DMS53 (cell line): ENCODE results near the gene HPS4.

ENCODE experiments used
- DNase-seq: peaks from one replicate; lab custom pipeline; 2025; lab: John Stamatoyannopoulos, UW

HPS4 gene

DNA sequence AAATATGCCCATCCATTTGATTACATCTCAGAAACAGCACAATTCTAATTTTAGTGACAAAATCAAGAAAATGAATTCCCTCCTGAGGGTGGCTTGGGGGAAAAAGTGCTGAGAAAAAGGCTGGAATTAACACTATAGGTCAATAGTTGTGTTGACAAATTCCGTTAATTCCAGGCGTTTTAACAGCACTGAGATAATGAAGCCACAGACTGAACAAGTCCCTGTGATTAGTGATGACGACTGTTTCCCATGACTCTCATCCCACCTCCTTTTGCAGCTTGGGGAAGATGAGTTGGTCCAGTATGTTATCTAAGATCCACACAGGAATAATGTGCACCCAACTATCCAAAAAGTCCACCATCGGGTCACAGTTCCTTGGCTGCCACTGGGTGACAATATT lies 12.9 kb upstream of the HPS4 start:
- no peak for DNase-seq

DNA sequence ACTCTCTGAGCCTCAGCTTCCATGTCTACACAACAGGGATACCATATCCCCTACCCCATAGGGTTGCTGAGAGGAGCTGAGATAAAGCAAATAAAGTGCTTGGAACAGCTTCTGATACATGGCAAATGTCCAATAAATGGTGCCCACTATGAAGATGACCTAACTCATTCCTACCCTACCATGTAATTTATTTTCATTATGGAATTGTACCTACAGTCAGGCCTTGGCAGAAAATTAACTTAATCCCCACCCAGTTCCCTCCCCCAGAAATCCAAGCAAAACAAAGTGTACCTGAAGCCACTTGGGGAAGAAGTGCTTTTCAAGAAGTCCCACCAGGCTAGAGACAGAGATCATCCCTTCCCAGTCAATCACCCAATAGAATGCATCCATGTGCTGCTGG lies 10.9 kb upstream of the HPS4 start:
- DNase-seq: no peak

DNA sequence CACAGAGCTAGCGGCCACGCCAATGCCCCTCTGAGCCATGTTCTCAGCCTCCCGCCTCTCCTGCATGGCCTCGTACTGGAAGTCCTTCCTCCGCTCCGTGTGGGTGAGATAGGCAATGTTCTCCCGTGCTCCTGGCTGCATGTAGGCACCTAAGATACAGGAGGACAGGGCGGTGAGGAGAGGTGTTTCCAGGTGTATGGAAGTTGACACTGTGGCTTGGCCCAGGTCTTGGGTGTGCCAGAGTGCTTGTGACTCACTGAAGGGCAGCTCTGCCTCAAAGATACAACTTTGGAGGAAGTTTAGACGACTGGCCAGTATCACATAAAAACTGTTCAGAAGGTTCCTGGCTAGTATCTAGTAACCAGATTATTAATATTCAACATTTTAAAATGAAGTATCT lies 8.6 kb upstream of the HPS4 start:
- DNase-seq: no peak

DNA sequence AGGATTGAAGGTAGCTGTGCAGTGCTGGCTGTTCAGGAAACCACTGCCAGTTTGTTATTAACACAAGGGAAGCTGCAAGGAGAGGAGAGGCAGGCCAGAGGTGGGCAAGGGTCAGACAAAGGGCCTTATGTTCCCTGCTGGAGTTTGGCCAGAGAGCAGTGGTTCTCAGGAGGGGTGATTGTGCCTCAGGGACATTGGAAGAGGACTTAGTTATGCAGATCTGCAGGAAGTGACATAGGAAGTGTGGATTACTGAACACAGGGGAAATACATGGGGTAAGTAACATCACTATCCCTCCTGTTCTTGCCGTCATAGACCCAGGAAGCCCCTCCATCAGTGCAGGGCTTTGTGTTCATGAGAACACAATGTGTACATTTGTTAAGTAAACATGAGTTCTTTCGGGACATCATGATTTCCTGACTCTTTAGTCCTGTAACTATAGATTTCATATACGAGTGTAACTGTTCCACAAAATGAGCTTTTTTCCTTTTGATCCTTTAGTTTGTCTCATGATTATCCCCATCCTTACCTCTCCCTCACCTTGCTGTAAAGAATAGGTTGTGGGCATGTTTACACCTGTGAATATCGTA lies 6.0 kb upstream of the HPS4 start:
- DNase-seq: no peak

DNA sequence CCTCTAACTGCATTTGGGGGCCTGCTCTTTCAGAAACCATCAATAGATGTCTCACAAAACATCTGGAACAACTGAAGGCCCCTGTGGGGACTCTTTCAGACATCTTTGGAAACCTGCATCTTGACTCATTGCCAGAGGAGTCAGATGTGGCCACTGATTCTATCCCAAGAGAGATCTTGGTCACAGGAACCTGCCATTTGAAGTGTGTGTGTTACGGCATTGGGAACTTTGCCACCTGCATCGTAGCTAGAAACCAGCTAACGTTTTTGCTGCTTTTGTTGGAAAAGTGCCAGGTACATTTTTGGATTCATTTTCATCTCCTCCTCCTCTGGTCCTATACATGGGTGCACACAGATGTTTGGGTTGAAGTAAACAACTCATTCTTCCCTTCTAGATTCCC lies 4.4 kb upstream of the HPS4 start:
- peak; percentile 0 for DNase-seq

DNA sequence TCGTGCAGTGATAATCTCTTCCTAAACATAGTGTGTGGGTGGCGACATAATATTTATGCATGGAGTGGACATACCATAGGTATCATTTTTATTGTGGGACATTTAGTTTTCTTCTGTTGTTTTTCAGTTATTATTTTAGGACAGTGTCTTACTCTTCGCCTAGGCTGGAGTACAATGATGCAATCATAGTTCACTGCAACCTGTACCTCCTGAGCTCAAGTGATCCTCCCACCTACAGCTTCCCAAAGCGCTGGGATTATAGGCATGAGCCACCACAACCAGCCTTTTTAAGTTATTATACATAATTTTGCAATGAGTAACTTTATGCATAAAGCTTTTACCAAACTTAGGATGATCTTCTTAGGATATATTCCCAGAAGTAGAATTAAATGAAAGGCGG lies 2.8 kb upstream of the HPS4 start:
- DNase-seq: no peak

DNA sequence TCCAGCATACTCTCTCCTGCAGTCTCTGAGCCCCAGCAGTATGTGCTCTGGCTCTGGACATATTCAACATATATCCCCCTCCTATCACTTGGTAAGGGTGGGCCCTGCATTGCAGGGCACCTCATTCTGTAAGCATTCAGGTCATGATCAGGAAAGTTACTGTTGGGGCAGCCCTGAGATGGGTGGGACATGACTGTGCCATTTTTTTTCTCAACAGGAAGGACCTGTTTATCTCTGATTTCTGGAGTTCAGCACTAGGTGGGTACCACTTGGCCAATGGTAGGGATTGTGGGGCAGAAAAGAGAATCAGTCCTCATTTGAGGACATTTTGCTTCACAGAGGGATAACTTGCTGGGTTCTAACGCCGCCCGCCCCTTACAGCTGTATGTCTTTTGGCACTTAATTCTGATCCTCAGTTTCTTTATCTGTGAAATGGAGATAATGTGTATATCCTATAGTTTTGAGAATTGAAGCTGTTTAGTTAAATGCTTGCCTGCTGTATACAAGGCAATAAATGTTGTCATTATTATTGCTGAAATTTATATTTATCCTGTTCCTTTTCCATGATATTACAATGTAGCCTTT lies 2.3 kb upstream of the HPS4 start:
- DNase-seq: no peak

DNA sequence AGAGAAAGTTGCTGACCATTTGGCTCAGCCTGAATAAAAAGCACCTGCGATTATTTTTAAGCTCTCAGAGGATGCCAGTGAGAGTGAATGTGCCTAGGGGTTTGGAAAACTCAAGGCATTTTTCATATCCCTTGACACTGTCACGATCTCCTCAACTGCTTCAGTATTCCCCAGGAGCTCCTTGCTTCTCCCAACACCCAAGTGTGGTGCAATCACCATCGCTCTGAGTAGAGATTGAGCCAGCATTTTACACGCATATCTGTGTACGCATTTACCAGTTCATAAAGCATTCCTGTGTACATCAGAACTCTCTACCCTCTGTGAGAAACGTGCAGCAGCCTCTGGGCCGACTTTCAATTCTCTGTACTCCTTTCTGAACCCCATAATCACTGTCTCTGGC lies 1.4 kb upstream of the HPS4 start:
- no peak for DNase-seq

DNA sequence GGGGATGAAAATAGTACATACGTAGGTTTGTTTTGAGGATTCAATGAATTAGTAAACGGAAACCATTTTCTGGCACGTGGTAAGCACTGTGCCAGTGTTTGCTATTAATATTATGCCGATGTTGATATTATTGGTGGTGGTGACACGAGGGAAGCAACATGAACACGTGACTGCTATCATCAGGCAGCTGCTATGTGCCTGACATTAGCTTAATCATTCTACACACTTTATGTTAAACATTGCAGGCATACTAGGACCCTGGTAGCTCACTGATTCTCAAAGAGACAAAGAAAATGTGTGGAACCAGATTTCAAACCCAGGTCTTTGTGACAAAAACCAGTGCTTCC lies 750 bp upstream of the HPS4 start:
- DNase-seq: peak; percentile 31

DNA sequence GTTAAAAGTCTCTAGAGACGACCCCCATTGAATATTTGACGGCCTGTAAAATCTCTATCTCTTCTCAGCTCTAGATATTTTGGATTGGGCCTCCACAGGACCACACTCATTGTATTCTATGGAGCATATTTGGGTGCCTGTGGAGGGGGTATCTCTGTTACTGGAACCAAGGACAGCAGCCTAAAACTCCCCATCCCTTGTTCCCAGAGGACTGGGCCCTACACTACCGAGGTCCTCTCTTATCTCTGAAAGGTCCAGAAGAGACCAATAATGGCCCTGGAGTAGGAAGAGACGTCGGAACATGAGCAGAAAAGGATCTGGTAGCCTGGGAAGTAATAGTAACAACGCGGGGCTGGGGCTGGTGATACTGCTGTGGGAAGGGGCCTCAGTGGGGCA lies 542 bp downstream of the HPS4 start:
- no peak for DNase-seq

DNA sequence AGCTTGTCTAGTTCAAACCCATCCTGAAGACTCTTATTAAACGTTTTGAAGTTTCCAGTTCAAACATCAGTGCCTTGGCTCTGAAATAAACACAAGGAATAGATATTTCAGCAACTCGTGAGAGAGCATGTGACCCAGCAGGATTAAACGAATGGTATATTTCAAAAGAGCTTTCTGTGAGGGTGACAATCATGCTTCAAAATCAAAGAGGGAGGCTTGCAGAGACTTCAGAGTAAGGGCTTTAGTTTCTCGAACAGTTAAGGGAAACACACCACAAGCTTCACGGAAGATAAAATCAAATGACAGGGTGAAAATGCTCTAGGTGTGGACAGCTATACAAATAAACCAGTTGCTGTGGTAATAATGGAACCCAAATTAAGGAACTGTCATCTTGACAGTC lies 1.4 kb downstream of the HPS4 start:
- DNase-seq: no peak

DNA sequence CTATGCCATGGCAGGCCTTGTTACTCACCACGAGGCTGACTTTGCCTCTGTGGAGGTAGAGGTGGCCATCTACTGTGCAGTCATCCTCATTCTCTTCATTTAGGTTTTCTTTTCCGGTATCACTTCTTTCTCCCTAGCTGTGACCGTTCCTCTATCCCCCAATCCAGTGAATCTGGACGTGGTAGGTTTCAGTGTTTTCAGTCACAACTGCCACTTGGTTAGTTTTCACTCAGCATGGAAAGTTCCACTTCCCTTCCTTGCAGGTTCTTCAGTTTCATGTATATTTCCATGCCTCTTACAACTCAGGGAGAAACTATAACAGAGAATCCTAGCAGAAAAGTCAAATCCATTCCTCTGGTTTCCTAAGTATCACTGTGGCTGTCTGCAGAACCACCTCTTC lies 1.9 kb downstream of the HPS4 start:
- DNase-seq: no peak

DNA sequence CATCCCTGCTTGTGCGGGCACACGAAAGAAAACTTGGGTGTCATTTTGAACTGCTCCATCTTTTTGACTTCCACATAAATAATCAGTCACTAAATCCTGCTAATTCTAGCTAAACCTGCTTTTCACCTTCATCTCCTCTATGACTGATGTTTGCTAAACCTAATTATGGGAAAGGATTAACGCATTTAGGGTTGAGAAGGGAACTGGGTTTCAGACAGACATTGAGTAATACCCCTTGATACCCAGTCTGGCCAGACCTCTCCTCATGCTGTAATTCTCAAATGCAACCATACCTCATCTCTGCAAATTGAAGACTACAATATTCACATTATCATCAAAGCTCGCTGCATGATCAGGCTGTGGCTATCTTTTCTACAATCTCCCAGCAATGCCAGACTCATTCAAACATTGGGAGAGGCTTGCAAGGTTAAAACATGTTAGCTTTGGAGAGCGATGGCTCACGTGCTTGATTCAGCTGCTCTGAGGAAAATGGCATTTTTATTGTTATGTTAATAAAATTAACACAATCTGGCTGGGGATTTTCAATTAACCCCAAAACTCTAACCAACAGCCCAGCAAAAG lies 2.4 kb downstream of the HPS4 start:
- no peak for DNase-seq

DNA sequence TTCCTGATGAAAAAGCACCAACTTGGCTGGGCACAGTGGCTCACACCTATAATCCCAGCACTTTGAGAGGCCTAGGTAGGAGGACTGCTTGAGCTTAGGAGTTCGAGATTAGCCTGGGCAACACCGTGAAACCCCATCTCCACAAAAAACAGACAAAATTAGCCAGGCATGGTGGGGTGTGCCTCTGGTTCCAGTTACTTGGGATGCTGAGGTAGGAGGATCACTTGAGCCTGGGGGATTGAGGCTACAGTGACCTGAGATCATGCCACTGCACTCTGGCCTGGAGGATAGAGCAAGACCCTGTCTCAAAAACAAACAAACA lies 3.0 kb downstream of the HPS4 start:
- DNase-seq: no peak

DNA sequence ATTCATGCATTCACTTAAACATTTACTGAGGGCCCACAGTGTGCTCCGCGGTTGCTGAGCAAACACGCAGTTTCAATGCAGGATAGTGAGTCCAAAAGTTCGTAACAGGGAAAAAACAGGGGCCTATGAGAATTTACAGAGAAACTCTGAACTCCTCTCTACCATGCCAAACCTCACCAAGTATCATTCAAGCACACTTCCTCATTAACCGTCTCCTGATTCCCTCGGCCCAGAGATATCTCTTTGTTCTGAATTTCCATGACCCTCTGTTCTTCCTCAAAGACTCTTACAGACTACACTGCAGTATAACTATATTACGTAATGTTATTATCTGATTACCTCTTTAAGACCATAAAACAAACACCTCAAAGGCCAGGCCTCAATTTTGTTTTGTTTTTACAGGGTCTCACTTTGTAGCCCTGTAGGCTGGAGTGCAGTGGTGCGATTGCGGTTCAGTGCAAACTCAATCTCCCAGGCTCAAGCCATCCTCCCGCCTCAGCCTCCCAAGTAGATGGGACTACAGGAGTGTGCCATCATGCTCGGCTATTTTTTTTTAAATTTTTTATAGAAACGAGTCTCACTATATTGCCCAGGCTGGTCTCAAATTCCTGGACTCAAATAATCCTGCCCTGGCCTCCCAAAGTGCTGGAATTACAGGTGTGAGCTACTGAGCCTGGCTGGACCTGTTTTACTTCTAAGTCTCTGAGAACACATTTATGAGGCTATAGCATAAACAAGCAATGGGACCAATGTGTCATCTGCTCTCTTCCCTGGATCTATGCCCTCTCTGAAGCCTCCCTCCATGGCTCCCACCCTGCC lies 3.6 kb downstream of the HPS4 start:
- peak; percentile 45 for DNase-seq

DNA sequence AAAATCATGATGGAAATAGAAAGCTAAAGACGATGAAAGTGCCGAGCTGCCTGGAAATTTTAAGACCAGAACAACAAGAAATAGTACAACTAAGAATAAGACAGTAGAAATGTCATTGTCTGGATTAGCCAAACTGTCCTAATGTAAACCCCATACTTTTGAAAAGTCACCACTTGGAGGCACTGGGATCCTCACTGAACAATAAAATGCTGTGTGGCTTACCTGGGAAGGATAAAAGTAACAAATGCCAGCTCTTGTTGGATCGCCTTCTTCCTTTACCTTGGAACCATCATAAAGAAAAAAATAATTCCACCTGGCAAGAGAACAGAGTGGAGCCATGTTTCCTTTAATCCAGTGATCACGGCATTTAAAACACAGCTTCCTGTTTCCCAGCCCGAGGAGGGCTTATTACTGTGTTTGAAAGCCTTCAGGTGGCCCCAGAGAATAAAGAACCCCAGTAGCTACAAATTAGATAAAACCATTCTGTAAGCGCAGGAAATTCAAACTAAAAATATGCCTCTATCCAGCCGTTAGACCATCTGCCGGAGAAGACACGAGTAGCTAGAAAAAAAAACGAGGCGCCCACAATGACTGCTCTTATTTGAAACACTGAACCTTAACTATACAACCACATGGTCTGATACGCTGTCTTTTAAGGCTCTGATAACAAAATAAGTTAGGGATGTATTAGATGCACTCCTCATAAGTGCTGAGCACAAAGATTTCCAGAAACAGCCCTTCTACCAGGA lies 4.4 kb downstream of the HPS4 start:
- DNase-seq: peak; percentile 42

DNA sequence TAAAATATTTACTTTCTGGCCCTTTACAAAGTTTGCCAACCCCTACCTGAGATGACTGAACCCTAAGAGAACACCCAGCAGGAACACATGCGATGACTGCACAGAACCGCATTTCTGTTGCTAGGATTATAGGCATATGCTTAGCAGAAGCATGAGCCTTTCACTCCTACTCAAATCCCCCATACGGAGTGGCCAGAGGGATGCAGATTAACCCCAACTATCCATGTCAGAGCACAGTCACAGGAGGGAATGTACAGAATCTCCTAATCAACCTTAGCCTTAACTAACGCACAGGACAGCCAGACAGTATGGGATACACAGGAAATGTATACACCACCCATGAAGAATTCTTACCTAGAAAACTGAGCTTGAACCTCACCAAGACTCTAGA lies 6.2 kb downstream of the HPS4 start:
- DNase-seq: no peak

DNA sequence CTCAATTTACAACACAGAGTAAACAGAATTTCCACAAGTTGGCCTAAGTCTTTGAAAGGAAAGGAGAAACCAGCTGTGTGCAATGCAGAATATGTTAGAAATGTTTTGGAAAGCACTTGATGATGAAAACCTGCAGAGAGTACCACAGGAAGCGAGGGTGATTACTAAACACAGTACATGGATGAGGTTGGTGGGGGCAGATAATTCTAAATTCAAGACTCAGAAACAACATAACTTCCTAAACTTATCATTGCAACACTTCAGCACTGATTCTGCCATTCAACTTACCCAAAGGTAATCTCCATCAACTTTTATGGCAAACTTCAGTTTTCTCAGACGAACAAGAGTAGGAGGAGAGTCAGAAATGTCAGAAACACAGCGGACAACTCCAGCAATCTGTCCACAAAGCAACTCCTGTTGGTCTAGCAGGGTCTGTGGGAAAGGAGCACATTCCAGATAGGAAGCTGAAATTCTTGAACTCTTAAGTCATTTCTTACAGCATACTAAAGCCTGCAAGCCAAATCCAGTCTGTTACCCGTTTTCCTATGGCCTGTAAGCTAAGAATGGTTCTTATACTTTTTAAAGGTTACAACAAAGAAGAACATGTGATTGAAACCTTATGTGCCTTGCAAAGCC lies 6.8 kb downstream of the HPS4 start:
- DNase-seq: no peak

DNA sequence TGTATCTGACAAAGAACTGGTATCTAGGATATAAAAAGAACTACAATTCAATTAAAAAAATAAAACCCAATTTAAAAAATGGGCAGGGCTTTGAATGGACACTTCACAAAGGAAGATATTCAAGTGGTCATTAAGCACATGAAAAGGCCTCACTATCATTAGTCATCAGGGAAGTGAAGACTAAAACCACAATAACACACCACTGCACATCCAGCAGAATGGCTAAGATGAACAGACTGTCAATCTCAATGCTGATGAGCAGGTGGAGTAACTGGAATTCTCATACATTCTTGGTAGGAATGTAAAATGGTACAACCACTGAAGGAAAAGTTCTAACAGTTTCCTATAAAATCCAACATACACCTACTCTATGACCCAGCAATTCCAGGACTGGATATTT lies 8.9 kb downstream of the HPS4 start:
- peak; percentile 54 for DNase-seq

DNA sequence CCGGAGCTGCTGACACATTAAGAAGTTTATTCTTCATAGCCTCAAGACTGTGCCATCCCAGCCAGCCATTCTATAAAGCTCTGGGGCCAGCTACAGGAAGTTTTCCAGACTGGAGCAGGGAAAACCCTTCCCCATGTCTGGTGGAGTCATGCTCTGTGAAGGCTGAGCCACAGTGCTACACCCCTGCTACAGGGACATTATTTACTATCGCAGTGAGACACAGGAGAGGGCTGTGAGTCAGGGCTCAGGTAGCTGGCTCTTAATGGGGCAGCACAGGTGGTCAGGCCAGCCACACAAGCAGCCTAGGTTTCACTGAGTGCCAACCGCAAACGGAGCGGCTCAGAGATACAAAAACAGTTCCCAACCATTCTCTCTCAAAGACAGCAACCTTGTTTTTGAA lies 12.1 kb downstream of the HPS4 start:
- DNase-seq: peak; percentile 84

DNA sequence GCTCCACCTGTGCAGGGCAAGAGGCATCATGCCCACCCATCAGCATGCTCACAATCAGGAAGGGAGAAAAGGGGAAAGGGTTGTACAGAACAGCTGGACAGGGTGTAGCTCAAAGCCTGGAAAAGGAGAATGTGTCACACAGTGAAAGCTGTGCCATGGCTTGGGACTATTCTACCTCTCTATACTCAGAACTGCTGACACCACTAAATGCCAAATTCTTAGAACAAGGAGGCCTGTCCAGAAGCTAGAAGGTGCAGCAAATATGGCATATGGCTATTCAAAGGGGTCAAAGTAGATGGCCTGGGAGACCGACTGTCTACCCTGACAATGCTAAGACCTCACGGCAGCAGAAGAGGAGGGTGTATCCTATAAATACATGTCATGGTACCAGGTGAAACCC lies 12.8 kb downstream of the HPS4 start:
- DNase-seq: no peak

DNA sequence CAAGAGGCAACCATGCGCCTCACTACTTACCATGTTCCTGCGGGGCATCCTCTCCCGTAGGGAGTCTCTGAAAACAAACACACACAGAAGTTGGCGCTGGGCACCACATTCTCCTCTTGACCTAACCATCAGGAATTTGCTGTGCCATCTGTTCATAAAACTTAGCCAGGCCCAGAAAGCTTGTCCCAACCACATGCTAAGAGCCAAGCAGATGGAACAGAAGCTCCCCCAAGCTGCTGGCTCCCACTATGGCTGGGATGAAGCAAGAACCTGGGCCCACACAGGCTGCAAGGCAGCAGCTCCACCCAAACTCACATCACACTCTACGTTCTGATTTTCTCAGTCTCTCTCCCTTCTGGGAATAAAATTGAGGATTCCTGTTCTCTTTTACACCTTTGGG lies 17.4 kb downstream of the HPS4 start:
- no peak for DNase-seq
